GM18861 (cell line): ENCODE measurements around the gene MRPL53.
"Not testable (repeated sequence)": the region's sequence is repeated elsewhere in the genome, so short reads cannot be mapped to it uniquely, and the experiment has no call there.

Experiments
- ATAC-seq: cut with Tn5 transposase; IDR thresholded peaks from one replicate; pipeline ENCODE4 v1.9.1; 2021; ENCODE audit not compliant: unreplicated experiment

The MRPL53 gene

GRCh38 chr2:74502720-74503505, 30.4 kb upstream of the MRPL53 start:
- peak; percentile 45 for ATAC-seq

DNA sequence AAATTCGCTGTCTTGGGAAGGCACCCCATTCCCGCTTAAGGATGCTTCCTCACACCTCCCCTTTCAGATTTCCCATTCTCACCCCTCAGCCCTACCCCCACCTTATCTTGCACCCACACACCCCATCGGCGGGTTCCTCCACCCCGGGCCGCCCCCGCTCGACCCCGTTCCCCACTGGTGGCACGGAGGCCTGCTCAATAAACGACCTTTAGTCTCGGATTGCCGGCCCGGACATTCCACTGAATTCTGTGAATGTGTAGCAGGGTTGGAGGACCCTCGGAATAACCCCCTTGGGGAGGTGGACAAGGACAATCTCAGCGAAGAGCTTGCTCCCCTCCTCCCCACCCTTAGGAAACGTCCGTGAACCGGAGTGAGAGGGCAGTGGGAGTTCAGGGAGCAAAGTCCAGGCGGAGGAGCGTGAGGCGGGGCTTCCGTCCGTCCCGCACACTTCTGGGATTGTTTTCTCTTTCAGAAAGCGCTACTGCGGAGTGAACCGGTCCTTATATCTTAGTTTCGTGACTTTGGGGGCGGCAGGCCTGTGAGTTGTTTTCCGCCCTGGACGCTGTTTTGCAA, 29.8 kb upstream of the MRPL53 start:
- no peak for ATAC-seq

- ATAC-seq = no peak
Observed at GRCh38 chr2:74501335-74502071, 29.0 kb upstream of the MRPL53 start.

DNA sequence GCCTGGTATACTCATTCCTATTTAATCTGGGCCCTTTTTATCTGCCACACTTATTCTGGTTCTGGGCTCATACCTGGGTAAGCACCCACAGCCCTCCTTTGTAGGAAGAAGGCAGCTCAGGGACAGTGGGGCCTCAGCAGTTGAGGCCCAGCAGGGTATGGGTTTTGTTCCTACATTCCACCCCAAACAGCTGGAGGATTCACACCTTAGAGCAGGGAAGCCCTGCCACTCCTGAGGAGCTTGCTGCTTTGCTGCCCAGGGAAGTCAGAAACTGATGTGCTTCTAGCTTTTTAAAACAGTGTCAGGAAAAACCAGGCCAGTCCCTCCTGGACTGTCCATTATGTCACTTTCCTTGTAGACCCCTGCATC, 28.1 kb upstream of the MRPL53 start:
- no peak for ATAC-seq

DNA sequence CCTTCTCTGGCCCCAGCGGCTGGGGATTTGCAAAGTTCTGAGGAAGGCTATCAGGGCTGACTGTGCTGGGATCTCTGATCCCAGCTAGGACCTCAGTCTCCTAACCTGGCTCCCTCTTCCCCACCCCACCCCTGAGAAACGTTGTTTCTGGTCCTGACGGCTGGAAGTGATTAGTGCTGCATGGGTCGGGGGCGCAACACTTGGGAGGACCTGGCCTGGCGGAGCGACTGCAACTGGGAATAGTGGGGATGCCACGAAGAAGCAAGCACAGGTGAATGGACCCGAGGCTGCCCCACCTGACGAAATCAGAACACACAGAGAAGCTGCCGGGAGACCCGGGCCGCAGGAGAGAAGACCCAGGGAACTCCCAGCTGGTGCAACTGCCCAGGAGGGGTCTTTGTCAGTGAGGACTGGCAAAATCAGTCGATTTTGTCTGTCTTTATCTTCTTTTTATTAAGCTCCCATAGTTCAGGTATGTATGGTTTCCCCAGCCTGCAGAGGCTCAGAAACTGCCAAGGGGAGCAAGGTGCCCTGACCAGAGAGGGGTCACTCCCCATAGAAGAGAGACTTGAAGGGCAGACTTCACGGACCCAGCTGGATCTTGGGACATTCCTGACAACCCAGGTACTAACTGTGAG, 27.6 kb upstream of the MRPL53 start:
- ATAC-seq = no peak

DNA sequence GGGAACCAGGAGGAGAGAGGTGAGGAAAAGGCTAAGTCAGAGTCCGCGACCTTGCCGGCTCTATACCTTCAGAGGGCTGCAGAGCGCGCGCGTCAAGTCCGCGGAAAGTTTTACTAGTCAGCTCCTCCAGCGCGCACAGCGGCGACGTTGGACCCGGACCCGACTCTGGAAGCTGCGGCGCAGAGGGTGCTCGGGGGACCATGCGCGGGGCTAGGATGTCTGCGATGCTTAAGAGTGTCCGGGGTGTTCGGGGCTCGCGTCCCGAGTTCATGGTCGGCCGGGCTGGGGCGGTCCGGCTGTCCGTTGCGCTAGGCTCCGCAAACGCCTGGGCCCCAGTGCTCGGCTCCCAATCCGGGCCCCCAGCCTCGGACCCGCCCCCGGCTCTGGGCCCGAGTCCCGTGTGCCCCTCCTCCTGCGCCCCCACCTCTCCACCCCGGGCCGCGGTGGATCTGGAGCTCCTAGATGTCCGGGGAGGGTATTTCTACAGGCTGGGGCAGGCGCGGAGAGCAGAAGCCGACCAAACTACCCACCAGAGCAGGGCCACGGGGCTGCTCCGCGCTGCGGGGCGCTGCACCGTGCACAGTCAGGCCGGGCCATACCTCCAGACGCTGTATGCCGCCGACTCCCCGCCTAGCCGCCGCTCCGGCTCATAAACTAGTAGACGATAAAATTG, 26.9 kb upstream of the MRPL53 start, which contains the start of gene LBX2:
LBX2 (minus strand) TSS at position 337 of the 673 bp plus-strand sequence; CDS start at position 271, 66 bp downstream.
- no peak for ATAC-seq

GRCh38 chr2:74498500-74499266, 26.2 kb upstream of the MRPL53 start:
- ATAC-seq = no peak

DNA sequence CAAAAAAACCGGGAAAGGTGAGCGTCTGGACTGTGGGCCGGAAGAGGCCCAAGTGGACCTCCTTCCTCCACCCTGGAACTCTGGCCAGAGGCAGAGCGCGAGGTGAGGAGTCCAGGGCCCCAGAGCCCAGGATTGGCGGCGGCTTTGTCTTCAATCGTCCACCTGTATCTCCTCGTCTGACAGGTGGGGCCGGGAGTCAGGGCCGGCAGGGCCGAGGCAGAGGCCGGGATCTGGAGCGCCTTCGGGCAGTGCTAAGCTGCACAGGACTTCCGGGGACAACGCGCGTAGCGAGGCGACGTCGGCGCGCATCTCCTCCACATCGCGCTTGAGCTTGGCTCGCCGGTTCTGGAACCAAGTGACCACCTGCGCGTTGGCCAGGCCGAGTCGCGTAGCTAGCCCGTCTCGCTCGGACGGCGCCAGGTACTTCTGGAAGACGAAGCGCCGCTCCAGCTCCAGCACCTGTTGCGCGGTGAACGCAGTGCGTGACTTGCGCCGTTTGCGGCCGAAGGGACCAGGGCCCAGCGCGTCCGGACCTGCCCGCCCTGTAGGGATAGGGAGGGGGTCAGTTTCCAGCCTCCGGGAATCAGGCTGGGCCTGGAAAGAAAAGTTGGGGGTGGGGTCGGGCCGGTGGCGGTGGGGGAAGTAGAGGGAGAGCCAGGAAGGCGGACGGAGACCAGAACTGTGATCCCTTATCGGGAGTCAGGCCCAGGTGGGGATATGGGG, 25.5 kb upstream of the MRPL53 start:
- ATAC-seq = no peak

- ATAC-seq = no peak
Observed at GRCh38 chr2:74496997-74497776, 24.7 kb upstream of the MRPL53 start.

- ATAC-seq = no peak
Observed at GRCh38 chr2:74495440-74495839, 23.0 kb upstream of the MRPL53 start.

- ATAC-seq = no peak
Observed at GRCh38 chr2:74493546-74493945, 21.1 kb upstream of the MRPL53 start.

DNA sequence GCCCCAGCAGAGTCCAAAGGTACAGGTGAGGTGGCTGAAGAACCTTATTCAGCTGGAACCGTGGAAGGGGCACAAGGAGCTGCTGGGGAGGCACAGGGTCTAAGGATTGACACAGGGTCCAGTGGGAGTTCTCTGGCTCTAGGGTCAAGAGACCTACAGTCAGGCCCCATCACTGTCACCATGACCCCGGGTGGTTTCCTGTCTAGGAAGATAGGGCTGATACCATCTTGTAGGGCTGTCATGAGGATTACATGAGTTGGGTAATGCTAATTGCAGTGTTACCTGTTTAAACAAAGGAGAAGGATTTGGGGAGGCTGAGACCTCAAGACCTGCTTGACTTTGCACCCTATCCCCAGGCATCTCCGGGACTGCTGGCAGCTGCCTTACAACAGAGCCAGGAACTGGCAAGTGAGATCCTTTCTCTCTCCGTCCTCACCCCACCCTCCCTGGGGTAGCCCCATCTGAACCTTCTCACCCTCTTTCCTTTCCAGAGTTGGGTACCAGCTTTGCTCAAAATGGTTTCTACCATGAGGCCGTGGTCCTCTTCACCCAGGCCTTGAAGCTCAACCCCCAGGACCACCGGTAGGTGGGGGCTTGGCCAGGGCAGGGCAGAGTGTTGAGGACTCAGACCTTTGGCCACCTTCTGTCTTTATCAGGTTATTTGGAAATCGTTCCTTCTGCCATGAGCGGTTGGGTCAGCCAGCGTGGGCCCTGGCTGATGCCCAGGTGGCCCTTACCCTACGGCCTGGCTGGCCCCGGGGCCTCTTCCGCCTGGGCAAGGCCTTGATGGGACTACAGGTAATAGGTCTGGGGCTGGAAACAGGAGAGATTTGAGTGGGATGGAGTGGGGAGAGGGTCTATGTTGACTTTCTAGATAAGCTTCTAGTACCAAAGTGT, 19.4 kb upstream of the MRPL53 start:
- ATAC-seq = no peak

GRCh38 chr2:74489906-74490305, 17.4 kb upstream of the MRPL53 start:
- ATAC-seq = no peak

DNA sequence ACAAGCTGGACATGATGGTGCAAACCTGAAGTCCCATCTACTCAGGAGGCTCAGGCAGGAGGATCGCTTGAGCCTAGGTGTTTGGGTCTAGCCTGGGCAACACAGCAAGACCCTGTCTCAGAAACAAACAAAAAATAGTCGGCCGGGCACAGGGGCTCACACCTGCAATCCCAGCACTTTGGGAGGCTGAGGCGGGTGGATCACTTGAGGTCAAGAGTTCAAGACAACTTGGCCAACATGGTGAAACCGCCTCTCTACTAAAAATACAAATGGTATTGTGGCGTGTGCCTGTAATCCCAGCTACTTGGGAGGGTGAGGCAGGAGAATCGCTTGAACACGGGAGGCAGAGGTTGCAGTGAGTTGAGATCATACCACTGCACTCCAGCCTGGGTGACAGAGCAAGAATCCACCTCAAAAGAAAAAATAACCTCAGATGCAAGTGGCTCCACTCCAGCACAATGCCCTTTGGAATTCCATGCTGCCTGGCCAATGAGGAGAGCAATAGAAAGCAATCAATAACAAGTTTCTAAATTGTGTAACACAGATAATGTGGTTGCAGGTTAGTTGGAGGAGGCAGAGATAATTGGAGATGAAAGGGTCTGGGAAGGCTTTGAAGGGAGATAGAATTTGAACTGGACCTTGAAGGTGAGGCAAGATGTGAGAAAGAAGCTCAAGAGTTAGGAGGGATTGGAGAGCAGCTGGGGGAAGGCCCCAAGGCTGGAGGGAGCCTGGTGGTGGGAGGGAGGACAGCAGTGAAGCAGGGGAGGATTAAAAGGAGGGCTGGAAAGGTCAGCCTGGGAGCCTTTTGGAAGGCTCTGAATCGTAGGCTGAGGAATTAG, 16.4 kb upstream of the MRPL53 start:
- no peak for ATAC-seq

- no peak for ATAC-seq
Observed at GRCh38 chr2:74486141-74486540, 13.7 kb upstream of the MRPL53 start.

GRCh38 chr2:74483675-74484164, 11.2 kb upstream of the MRPL53 start:
- not testable (repeated sequence) for ATAC-seq
